NCI-H146 (cell line): ENCODE data around the gene DZIP1.
"Not testable (repeated sequence)": the region's sequence is repeated elsewhere in the genome, so short reads cannot be mapped to it uniquely, and the experiment has no call there.

Source experiments
- DNase-seq: peaks from one replicate; lab custom pipeline; 2025; lab: John Stamatoyannopoulos, UW

The DZIP1 gene

DNA sequence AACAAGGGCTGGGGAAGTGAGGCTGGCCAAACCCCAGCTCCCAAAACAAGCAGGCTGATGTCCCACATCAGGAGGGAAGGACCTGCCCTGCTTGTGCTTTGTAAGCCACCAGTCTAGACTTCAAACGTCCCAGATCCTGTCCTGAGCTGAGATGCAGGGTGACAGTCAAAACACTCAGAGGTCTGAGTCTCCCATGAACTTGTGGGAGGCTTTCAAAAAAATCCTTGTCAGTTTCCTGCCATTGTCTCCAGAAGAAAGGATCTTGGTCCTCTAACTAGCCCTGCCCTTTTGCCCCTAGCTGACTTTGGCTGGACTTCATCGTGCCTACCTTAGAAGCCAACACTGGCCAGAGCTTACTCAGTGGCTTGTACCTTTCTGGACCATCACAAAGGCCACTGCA lies 43.3 kb downstream of the DZIP1 start:
- DNase-seq = no peak

DNA sequence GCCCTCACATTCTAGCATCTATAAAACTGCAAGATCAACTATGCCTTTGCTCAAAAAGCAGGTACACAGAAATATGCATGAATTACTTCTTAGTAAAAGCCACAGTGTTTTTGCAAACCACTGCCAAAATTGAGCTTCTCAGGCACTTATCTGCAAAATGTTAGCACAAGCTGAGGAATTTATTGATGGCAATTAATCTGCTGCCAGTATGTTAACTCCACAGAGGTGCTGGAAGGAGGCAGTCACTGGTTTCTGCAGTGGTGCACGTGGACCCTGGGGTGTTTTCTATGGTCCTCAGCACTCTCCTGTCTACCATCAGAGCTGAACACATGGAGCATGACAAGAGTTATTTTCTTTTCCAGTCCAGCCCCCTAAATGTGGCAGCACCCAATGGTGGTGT lies 47.8 kb downstream of the DZIP1 start:
- no peak for DNase-seq

DNA sequence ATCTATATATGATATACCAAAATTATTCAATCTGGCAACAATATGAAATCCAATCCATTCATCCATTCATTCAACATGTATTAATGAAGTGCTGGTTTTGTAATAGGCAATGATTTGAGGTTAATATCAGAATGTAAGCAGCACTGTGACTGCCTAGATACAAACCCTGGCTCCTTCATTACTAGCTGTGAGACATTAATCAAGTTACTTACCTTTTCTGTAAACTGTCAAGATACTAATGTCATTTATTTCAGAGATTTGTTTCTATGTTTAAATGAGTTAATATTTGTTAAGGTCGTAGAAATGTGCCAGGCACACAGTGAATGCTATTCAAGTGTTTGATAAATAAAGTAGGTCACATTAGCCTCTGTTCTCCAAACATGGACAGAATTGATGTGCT lies 51.0 kb downstream of the DZIP1 start:
- DNase-seq = no peak

DNA sequence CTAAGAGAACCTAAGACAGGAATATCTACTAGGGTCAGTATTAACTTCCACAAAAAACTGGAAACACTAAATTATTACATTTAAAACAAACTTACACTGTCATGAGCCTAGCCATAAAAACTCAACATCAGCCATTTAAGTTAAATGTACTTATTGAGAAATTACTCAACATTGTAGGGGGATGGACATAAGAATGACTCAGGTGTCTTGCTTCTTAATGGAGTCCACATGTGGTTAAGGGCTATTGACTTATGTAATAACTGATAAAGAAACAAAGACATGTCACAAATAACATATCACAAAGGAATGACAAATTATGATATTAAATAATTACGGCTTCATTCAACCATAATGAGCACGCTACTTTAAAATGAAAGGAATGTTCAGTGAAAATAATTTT lies 55.8 kb downstream of the DZIP1 start:
- DNase-seq = no peak

DNA sequence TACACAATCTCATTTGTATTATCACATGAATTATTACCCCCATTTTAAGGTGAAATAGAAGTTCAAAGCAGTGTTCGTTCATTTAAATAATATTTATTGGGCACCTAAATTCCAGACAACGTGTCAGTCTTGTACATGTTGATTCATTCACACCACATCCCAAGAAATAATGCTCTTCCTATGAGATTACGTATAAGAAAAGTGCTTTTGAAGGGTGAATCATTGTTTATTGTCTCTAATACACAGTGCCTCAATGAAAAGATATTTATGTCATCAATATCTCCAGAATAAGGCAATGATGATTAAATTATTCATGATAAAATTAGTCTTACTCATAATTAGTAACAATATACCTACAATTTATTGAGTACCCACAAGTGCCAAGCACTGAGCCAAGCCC lies 56.4 kb downstream of the DZIP1 start:
- DNase-seq = no peak

GRCh38 chr13:95585867-95586266 lies 58.6 kb downstream of the DZIP1 start:
- DNase-seq = no peak

DNA sequence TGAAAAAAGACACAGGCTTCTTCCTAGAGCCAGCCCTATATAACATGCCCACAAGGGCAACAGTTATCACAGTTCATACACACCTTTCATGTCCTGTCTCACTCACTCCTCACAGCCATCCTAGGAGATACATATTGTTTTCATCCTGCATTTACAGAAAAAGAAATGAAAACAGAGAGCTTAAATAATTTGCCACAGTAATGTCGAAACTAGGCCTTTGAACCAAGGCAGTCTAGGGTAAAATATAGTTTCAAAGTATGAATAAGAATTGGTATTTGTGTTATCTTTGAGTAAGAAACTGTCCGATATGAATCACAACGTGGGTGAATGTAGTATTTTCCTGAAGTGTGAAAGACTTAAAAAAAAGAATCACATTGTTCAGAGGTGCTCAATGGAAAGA lies 65.2 kb downstream of the DZIP1 start:
- DNase-seq = no peak

GRCh38 chr13:95573221-95573620 lies 71.3 kb downstream of the DZIP1 start:
- DNase-seq = no peak

DNA sequence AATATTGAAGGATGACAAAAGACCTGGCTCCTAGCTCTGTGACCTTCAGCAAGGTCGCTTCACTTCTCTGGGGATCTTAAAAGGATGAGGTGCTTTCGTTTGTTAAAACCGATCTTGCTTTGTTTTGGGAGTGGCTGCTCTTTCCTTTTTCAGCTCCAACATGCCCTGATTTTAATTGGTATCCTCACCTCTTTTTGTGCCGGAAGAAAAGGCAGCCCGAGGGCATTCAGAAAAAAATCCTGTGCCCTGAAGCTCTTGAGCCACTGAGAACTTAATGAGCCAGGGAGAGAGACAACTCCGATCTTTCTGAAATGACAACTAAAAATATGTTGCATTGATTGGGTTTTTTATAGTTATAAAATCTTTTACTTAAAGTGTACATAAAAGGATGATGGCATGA lies 72.6 kb downstream of the DZIP1 start:
- peak; percentile 85 for DNase-seq

- no peak for DNase-seq
These were observed 74.5 kb downstream of the DZIP1 start for GRCh38 chr13:95570016-95570415.

- DNase-seq = no peak
These were observed 76.4 kb downstream of the DZIP1 start for GRCh38 chr13:95568131-95568530.

- not testable (repeated sequence) for DNase-seq
These were observed 78.7 kb downstream of the DZIP1 start for GRCh38 chr13:95565758-95566157.

DNA sequence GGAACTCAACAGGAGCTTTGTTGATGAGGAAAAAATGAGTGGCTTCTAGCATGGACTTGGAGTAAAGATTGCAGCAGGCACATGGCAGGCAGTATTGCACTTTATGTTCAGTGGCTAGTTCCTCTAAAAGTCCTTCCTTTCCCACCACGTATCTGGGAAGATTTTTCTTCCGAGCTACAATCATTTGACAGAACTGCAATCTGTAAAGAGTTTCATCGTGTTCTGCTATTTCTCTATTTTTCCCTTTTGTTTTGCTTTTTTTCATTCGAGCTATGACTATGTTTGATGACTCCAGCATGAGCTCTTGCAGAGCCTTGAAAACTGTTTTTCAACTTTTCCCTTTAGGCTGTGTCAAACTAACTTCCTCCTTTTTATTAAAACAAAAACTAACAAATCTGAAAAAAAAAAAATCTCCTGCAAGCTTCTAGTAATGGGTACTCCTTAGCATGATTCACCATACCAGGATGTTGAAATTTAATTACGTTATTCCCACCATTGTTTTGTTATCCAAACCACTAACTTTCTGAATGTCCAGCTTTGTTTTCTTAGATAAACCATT lies 79.7 kb downstream of the DZIP1 start:
- DNase-seq = no peak

- DNase-seq = no peak
These were observed 80.4 kb downstream of the DZIP1 start for GRCh38 chr13:95564091-95564490.

DNA sequence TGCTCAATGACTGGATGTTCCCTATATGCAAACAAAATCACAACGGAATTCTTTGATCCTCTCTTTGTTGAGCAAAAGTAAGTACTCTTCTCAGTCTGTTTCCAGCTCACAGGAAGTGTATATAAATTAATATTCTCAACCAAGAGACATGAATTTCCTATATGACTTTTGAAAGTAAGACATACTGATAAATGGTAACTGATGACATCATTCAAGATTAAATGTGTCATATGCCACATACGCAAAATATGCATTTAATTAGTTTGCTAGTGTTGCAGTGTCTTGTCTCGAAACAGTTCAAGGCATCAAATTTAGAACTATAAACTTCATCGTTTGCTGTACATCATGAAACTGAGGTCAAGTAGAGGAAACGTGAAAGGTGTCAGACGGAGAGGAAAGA lies 84.1 kb downstream of the DZIP1 start:
- DNase-seq = no peak

DNA sequence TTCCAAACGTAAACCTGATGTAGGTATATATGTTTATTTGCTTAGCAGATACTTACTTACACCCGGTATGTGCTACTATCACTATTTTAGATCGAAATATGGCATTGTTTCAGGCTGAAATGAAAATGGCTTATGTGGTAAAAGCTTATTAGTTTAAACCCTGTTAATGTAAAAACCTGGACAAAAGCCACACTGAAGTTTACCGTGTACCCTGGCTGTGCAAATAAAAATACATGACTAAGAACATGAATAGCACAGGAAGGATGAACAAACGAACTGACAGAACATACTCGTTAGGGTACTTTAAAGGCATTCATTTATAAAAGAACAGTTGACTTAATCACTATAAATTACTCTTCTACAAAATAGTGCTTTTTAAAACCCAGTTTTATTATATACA lies 85.4 kb downstream of the DZIP1 start:
- DNase-seq = no peak

DNA sequence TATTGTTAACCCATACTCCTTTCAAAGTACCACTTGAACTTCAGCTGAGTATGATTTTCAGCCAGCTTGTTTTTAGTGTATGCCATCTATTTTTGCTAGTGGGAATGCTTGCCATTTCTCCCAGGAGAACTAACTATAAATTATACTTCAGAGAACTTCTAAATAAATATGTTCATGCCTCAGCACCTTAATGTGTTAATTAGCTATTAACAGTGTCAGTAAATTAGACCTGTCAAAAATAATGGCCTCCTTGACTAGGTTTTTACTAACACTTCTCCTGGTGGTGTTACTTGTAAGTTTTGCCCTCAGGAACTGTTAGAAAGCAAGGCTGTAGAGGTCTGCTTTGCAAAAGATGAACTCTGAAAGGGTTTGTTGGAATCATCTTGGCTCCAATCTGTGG lies 87.5 kb downstream of the DZIP1 start:
- no peak for DNase-seq

DNA sequence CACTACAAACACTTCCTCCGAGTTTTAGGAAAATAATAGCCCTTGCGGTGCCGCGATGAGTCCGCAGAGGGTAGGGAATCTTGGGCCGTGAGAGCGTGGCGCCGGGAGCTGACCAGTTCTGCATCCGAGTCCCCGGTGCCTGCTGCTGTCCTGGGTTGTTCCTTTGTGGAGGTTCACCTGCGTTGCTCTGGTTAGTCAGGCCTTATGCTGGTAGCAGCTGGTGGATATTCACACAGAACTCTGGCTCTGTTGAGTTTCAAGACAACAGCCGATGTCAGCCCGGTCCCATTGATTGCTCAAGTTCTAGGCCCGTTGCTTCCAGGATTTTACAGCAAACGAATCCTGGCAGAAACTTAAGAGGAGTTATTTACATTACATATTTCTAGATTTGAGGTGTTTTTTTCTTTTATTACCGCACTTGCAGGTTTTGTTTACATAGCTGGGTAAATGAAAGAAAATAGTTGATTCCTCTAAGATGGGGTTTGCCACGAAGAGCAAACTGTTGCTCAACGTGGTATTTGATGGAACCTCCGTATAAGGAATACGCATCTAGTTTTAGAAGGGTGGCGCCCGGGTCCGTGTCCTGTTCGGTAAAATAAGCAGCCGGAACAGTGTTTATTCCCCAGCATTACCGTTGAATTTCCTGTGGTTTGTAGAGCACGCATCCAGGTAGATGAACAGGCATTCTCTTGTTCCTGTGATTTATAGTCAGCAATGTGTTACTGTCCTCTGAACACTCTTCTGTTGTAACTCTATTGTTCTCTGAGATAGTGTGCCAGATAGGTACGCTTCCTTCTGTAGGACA lies 90.7 kb downstream of the DZIP1 start:
- DNase-seq = peak; percentile 72

DNA sequence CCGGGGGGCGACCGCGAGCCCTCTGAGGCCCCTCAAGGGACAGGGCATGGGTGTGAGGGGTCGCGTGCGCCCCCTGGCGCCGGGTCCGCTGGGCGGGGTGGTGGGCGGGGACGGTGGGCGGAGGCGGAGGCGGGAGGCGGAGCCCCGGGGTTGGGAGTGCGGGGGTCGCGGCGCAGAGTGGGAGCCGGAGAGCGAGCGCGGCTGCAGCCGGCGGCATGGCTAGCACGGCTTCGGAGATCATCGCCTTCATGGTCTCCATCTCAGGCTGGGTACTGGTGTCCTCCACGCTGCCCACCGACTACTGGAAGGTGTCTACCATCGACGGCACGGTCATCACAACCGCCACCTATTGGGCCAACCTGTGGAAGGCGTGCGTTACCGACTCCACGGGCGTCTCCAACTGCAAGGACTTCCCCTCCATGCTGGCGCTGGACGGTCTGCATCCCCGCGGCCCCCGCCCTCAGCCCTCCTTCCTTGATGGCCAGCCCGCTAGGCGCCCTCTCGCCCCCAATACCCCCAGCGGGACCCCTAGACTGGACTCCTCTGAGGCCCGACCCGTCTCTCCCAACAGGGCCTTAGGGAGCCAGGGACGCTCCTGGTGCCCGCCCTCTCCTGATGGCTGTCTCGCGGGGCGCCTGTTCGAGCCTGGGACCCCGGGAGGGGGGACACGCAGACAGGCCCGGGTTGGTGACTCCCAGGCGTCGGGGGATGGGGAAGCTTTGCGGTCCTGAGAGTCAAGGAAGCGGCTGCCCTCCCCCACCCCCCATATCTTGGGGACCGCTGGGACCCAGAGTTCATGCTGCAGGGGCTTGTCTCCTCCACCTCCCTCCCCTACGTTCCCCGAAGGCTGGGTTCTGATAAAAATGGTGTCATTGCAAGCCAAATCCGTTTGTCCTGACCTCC lies 91.7 kb downstream of the DZIP1 start, which contains the start of gene CLDN10:
CLDN10 (plus strand) TSS at position 182 of the 903 bp plus-strand sequence; CDS start at position 216, 34 bp downstream.
- peak; percentile 76 for DNase-seq

GRCh38 chr13:95552208-95552538 lies 92.3 kb downstream of the DZIP1 start:
- no peak for DNase-seq

GRCh38 chr13:95547531-95548167 lies 96.9 kb downstream of the DZIP1 start:
- DNase-seq = no peak

DNA sequence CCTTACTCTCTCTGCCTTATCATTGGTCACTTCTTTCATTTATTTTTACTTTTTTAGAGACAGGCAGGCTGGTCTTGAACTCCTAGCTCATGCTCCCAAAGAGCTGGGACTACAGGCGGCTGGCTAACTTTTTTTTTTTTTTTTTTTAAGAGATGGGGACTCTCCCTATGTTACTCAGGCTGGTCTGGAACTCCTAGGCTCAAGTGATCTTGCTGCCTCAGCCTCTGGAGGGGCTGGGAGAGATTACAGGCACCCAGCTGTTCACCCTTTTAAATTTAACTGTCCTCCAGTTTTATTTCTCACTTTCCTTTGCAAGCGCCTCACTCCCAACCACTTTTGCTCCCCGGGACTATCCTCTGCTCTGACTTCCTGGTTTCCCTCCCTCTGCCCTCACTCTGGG lies 97.6 kb downstream of the DZIP1 start:
- no peak for DNase-seq
